GM19351 (cell line): ENCODE measurements around the gene PSMD3.

Experiments
- ATAC-seq: cut with Tn5 transposase; IDR thresholded peaks from one replicate; pipeline ENCODE4 v1.9.1; 2021; ENCODE audit warnings: mild to moderate bottlenecking, moderate library complexity; ENCODE audit not compliant: unreplicated experiment

Gene PSMD3

DNA sequence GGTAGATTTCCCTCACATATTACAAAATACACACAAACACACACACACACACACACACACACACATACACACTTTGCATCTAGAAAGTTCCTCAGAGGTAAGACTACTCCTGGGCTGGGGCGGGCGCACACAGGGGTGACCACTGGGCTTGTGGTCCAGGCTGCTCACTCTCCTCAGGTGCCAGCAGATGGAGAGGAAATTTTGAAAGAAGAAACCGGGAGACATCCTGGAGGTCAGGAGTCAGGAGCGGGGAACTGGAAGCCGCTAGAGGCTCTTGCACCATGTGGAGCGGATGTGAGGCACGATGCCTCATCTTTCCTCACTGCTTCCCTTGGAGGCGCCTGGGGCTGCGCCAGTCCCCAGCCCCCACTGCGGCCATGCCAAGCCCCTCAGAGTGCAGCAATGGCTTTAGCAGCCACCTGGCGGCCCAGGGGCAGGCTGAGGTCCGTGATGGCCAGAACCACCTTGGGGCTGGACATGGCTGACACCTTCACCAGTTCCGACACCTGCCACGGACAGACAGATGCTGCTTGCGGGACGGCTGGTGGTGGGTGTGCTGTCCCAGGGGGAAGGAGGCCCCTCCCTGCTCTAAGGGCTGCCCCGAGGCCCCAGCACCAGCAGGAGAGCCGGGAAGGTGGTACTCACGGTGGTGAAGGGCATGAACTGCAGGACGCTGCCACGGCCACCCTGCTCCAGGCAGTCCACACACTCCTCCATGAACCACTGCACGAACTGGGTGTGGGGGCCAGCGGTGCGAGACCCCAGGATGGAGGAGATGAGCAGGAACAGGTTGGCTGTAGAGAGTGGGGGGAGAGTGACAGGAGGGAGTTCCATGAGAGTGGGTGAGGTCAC, 38.8 kb downstream of the PSMD3 start:
- ATAC-seq, result no peak

DNA sequence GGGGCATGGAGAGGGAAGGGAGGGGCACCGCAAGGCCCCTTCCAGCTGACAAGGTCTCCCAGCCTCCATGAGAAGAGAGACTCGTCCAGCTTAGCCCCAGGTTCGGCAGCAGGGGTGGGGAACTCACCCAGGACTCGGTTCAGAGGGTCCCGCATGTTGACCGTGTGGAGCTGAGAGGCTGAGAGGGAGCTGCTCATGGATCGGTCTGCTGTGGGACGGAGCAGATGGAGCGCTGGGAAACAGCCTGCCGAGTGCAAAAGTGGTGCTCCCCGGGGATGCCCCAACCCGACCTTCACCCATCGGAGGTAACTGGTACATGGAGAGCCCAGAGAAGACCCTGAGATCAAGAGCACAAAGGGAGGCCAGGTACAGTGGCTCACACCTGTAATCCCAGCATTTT, 39.5 kb downstream of the PSMD3 start:
- no peak for ATAC-seq

GRCh38 chr17:40021451-40021971, 40.9 kb downstream of the PSMD3 start:
- ATAC-seq, result no peak

DNA sequence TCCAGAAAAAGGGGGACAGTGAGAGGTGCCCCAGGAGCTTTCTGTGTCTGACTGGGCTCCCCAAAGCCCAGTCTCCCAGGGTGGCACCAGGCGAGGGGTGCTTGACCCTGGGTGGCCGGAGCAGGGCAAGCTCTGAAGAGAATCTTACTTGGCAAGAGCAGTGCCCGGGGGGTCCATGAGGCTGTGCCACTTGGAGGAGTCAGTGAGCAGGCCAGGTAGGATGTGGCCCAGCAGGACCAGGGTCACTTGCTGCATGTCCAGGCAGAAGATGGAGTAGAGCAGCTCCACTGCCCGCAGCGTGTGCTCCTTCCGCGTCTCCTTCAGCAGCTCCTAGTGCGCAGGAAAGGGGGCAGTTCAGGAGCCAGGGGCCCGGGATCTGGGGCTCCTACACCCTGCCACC, 41.9 kb downstream of the PSMD3 start:
- no peak for ATAC-seq

- ATAC-seq, result no peak
These were observed 42.4 kb downstream of the PSMD3 start for GRCh38 chr17:40022961-40023541.

- ATAC-seq, result no peak
These were observed 43.1 kb downstream of the PSMD3 start for GRCh38 chr17:40023590-40024292.

DNA sequence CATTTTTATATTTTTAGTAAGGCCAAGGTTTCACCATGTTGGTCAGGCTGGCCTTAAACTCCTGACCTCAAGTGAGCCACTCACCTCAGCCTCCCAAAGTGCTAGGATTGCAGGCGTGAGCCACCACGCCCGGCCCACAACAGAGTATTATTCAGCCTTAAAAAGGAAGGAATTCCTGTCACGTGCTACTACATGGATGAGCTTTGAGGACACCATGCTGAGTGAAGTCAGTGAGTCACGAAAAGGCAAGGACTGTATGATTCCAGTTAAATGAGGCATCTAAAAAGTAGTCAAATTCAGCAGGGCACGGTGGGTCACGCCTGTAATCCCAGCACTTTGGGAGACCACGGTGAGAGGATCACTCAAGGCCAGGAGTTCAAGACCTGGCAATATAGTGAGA, 44.3 kb downstream of the PSMD3 start:
- ATAC-seq, result no peak

DNA sequence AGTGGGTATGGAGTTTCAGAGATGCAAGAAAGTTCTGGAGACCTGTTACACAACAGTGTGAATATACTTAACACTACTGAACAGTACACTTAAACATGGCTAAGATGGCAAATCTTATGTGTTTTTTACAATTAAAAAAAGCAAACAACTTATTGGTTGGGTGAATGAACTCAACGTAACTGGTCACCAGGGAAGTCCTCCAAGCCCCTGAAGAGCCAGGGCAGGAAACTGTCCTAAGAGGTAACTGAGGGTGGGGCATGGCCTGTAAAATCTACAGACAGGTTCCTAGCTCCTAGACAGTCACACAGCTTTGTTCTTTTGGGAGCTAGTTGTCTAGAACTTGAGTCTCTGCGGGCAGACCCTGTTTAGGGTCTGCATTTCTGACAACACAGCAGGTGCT, 45.0 kb downstream of the PSMD3 start:
- ATAC-seq, result no peak

GRCh38 chr17:40025991-40026815, 45.6 kb downstream of the PSMD3 start:
- no peak for ATAC-seq

GRCh38 chr17:40026816-40027613, 46.4 kb downstream of the PSMD3 start:
- ATAC-seq, result no peak

GRCh38 chr17:40027614-40028012, 47.0 kb downstream of the PSMD3 start:
- no peak for ATAC-seq

- no peak for ATAC-seq
These were observed 48.0 kb downstream of the PSMD3 start for GRCh38 chr17:40028595-40028994.

- ATAC-seq, result no peak
These were observed 51.1 kb downstream of the PSMD3 start for GRCh38 chr17:40031706-40032105.

DNA sequence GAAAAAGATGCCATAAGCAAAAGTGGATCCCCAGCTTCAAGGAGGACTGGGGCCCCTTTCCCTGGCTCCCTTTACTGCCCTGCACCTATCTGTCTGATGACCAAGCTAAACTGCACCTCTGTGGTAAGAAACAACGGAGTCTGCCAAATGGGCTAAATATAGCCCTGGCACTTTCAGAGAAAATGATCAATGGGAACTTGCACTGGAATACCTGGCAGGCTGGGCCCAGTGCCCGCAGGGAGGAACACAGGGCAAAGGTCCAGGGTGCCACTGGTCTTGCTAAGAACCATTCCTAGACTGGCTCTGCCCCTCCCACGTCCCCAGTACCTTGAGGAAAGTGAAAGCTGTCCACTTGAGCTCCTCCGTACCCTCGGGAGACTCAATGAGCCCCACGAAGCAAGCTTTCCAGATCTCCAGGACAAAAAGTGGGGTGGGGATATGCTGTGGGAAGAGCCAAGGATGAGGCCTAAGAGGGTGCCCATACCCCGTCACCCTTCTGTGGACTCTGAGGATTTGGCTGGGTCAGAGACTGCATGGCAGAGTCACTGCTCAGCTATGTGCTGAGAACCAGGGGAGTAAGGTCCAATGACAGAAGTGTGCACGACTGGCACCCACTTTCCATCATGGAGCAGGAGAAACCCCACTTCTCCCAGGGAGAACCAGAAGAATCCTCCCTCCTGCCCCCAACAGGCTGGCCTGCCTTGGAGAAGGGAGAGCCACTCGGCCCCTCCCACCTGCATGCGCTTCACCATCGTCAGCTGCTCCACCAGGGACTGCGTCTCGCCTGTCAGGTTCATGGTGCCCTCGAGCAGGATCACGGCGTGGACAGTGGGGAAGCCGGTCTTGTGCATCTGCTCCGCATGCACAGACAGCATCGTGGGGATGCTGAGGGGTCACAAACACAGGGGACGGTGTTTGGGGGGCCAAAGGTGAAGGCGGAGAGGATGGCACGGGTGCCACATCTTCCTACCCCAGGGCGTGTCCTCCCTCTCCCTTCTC, 52.0 kb downstream of the PSMD3 start:
- ATAC-seq, result no peak

DNA sequence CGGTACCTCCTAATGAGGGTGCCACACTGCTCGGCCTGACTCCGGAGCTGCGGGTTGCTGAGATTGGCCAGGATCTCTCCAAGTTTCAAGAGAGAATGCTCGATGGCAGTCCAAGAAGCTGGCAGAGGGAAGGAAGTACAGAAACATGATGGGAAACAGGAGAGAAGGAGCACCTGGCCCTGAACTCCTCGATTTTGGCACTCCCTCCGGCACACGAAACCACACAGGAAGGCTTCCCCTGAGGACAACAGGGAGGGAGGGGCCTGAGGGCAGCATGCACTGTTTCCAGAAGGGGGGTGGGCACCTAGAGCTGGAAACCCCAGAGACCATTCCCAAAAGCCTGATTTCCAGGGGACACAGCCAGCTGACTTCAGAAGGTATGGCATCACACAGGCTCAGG, 52.7 kb downstream of the PSMD3 start:
- no peak for ATAC-seq

DNA sequence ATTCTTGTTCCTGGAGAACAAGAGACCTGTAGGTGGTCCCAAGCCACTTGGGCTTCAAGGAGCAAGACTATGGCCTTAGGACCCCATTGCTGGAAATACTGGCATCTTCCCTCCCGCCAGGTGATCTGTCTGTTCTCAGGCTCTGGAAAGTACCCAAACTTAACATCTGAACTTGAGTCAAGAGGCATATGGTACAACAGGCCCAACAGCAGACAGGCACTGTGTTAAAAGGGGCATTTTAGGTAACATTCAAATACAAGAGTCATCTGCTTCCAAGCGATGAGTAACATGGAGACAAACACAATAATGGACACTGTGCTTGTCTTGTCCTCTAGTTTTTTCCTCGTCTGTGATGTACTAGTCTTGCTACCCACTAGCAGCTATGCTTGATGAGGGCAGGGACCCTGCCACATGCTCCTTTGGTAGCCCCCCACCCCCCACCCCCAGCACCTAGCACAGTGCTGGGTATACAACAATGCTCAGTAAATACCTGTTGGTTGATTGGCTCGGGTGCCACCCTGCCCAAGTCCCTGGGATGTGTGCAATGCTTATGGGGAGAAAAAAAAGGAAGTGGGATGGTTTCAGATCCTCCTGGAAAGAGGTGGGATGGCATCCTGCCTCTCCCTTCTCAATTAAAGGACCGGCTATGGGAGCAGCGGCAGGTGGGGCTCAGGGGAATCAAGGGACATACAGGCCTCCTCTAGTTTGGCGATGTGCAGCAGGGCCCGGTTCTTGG, 54.0 kb downstream of the PSMD3 start:
- ATAC-seq, result no peak

GRCh38 chr17:40035162-40035559, 54.6 kb downstream of the PSMD3 start:
- no peak for ATAC-seq

- ATAC-seq, result no peak
These were observed 58.4 kb downstream of the PSMD3 start for GRCh38 chr17:40038882-40039513.
